AG04449 (cell line): ENCODE data around the gene PIEZO2.

Experiments
- CTCF ChIA-PET: fragments of 350-600 bp; formaldehyde crosslinking; extraction: SDS; loops from one replicate; lab custom pipeline; 2021; ENCODE audit warnings: antibody characterized with exemption; lab: Yijun Ruan, JAX
- POLR2A ChIA-PET: fragments of 400-600, 350-600 bp; formaldehyde crosslinking; extraction: SDS; loops from one replicate; lab custom pipeline; 2020; ENCODE audit warnings: antibody characterized with exemption, inconsistent platforms; lab: Yijun Ruan, JAX
- DNase-seq: peaks from one replicate; pipeline ENCODE4 v3.0.0-alpha.2; 2010; ENCODE audit warnings: low read depth, low spot score
- H3K4me3 ChIP-seq: 2 replicates; pipeline ENCODE4 v1.5.1; 2011; ENCODE audit warnings: low read depth, mild to moderate bottlenecking, control low read depth, low read length
- TF ChIP-seq, protein P1 (sequence below): IDR thresholded peaks from one replicate; pipeline ENCODE4 v1.5.1; 2011; ENCODE audit warnings: mild to moderate bottlenecking, moderate library complexity, low read length, control low read depth, inconsistent platforms; ENCODE audit not compliant: insufficient read depth; ENCODE audit errors: missing control alignments

Gene PIEZO2

DNA sequence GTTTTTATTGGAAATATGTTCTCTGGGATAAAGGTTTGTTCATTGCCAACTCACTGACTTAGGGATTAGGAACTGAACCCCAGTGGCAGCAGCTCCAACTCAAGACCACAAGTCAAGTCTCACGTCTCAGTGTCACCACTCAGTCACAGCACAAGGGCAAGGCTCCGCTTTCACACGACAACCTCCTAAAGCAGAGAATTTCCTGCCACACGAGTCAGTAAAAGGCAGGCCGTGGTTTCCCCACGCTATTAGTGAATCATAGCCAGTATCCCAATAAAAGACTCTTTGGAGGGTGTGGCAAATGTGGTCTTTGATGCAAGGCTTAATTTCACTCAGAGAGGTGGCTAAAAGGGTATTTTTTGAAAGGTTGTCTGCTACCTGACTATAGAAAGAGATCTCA lies 57.6 kb downstream of the PIEZO2 start:
- ChIA-PET POLR2A (no interaction called here), CTCF (no interaction called here)
- TF ChIP-seq, protein P1, sequence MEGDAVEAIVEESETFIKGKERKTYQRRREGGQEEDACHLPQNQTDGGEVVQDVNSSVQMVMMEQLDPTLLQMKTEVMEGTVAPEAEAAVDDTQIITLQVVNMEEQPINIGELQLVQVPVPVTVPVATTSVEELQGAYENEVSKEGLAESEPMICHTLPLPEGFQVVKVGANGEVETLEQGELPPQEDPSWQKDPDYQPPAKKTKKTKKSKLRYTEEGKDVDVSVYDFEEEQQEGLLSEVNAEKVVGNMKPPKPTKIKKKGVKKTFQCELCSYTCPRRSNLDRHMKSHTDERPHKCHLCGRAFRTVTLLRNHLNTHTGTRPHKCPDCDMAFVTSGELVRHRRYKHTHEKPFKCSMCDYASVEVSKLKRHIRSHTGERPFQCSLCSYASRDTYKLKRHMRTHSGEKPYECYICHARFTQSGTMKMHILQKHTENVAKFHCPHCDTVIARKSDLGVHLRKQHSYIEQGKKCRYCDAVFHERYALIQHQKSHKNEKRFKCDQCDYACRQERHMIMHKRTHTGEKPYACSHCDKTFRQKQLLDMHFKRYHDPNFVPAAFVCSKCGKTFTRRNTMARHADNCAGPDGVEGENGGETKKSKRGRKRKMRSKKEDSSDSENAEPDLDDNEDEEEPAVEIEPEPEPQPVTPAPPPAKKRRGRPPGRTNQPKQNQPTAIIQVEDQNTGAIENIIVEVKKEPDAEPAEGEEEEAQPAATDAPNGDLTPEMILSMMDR: no peak

DNA sequence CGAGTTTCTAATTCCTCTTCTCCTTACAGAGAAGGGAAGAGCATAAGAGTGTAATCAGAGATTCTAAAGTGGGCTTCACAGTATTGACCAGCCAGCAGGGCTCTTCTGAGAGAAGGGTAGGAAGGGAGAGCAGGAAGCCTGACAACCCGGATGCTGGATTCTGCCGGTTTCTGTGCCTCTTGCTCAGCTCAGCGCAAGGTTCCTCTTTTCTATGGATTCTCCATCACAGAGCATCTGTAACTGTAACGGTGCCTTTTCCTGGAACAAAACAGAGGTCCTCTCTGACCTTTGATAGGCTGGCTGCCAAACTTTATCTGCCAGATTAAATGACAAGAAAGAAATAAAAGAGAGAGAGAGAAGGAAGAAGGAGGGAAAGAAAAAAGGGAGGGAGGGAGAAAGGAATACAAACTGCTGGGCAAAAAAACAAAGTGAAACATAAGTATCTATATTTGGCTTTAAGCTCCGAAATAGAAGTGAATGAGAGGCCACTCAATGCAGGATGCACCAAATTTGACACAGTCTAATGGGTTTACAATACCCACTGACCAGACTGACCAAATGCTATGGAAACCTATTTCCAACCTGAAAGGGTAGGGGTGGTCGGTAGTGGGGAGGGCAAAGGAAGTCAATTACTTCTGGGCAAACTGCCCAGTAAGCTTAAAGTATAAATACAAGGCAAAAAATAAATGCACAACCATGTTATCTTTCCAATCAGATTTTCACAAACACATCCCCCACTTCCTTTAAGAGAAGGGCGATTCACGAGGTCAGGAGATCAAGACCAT lies 59.2 kb downstream of the PIEZO2 start:
- CTCF ChIA-PET: no interaction called here
- no peak for DNase-seq
- TF ChIP-seq, protein P1: no peak
- POLR2A ChIA-PET: no interaction called here
- no peak overlapping the region for H3K4me3 ChIP-seq

More for the DNA sequence above, 57.6 kb downstream of the PIEZO2 start:
- no peak for DNase-seq
- no peak overlapping the region for H3K4me3 ChIP-seq

DNA sequence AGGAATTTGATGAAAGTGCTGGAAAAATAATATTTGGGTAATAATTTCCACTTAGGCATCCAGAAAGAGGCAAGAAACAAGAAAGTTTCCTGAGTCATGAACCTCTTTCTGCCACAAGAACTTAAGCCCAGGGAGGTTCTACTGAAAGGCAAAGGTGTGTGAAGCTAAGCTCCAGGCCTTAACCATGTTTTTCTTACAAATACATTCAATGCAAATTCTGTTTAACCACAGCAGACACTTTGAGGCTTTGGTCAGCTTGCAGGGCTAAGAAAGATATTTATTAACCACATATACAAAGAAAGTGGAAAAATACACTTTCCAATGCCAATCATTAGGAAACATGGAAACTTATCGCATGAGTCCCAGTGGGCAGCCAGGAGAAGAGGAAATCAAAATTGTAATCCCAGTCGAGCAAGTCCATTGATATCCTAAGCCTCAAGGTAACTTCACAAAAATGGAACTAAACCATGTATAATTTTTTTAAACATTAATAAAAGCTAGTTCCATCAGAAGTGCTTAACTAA lies 68.3 kb downstream of the PIEZO2 start:
- TF ChIP-seq, protein P1: no peak
- CTCF ChIA-PET: no interaction called here
- no peak overlapping the region for H3K4me3 ChIP-seq
- POLR2A ChIA-PET: no interaction called here
- DNase-seq: no peak

DNA sequence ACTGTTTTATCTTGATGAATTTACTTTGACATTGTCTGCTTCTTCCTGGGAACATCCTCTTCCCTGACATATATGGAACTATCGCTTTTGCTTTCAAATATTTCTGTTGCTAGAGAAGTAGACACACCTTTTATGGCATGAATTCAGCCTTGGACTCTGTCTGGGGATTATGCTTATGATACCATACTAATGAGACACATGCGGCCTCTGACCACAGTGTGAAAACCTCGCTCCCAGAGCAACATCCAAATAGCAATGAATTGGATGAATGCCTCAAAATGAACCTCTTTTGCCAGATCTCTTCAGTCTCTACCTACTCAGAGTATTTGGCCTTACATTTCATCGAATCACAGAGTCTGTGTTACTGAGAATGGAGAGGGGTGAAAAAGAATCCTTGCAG lies 70.9 kb downstream of the PIEZO2 start:
- H3K4me3 ChIP-seq: no peak overlapping the region
- TF ChIP-seq, protein P1: no peak
- CTCF ChIA-PET: no interaction called here
- POLR2A ChIA-PET: no interaction called here
- no peak for DNase-seq

DNA sequence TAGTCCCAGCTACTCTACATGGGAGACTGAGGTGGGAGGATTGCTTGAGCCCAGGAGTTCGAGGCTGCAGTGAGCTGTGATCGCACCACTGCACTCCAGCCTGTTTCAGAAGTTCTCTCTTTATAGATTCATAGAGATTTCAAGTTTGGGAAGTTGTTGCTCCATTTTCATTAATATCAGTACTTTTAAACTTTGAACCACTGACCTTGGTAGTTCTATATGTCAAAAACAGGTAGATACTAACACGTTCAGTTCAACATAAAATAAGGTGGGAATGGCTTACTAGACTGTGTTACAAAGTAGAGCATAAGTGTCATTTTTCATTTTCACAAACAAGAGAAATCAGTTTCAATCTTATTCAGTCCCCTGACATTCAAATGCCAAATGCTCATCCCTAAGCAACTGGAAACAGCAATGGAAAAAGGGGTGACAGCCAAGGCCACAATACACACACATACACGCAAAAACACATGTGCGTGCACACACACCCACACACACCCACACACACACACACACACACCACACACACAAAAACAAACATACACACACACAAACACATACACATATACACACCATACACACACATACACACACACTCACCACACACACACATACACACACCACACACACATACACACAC lies 71.7 kb downstream of the PIEZO2 start:
- no peak for DNase-seq
- ChIA-PET POLR2A (no interaction called here), CTCF (no interaction called here)
- no peak overlapping the region for H3K4me3 ChIP-seq
- TF ChIP-seq, protein P1: no peak

DNA sequence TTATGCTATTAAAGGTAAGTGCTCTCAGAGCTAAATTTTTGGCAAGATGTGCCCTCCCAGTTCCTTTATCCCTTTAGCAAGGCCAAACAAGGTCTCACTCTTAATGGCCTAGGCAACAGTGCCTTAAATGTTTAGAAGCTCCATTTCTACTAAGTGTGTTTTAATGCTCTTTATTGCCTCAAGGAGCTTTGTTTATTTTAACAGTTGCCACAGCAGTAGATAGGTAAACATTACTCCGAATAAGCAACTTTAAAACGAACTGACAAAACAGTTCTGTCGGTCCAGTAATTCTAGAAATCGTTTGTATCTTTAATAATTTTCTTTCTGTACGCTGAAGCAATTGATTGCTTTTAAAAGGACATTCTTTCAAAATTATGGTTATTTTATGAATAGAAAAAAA lies 74.5 kb downstream of the PIEZO2 start:
- POLR2A ChIA-PET: no interaction called here

More for the DNA sequence above, 74.5 kb downstream of the PIEZO2 start:
- TF ChIP-seq, protein P1: no peak
- CTCF ChIA-PET: no interaction called here
- no peak for DNase-seq
- H3K4me3 ChIP-seq: no peak overlapping the region
